SU-DHL-6 (cell line): Measurements from ENCODE around the gene LOX.

Experiments
- H2AFZ ChIP-seq: fragments of 200-600 bp; sonication (generic); 2 replicates; pipeline ENCODE4 v1.6.1; 2014; ENCODE audit warnings: low read depth, mild to moderate bottlenecking, moderate library complexity, mixed read lengths, antibody characterized with exemption, low read length; ENCODE audit not compliant: severe bottlenecking
- H3F3A ChIP-seq: fragments of 200-600 bp; shearing (Covaris generic); 2 replicates; pipeline ENCODE4 v1.6.0; 2016; ENCODE audit warnings: antibody characterized with exemption, mild to moderate bottlenecking; ENCODE audit not compliant: insufficient read depth
- H3K27ac ChIP-seq: fragments of 200-600 bp; sonication (generic); 2 replicates; pipeline ENCODE4 v1.5.1; 2016; ENCODE audit warnings: low read depth, mild to moderate bottlenecking, low read length, moderate library complexity, mixed read lengths
- H3K27me3 ChIP-seq: fragments of 200-600 bp; sonication (generic), shearing (Covaris generic); 2 replicates; pipeline ENCODE4 v1.6.0; 2014; ENCODE audit warnings: mild to moderate bottlenecking, low read length
- H3K36me3 ChIP-seq: fragments of 200-600 bp; sonication (generic); 2 replicates; pipeline ENCODE4 v1.6.1; 2014; ENCODE audit warnings: mild to moderate bottlenecking, low read length, mixed read lengths
- H3K4me2 ChIP-seq: fragments of 300-600, 200-600 bp; shearing (Covaris generic), sonication (generic); 2 replicates; pipeline ENCODE4 v1.6.0; 2014; ENCODE audit warnings: low read length, low read depth, mild to moderate bottlenecking; ENCODE audit not compliant: poor library complexity, severe bottlenecking
- H3K4me3 ChIP-seq: fragments of 200-600 bp; sonication (generic); 2 replicates; pipeline ENCODE4 v1.5.1; 2014; ENCODE audit warnings: antibody characterized with exemption, low read length, mild to moderate bottlenecking, mixed read lengths; ENCODE audit not compliant: insufficient read depth, poor library complexity, severe bottlenecking
- H3K79me2 ChIP-seq: fragments of 200-600 bp; sonication (generic); 2 replicates; pipeline ENCODE4 v1.6.1; 2014; ENCODE audit warnings: mild to moderate bottlenecking, low read length, moderate library complexity; ENCODE audit not compliant: insufficient read depth
- H3K9ac ChIP-seq: fragments of 200-600 bp; sonication (generic); 2 replicates; pipeline ENCODE4 v1.7.0; 2014; ENCODE audit warnings: mild to moderate bottlenecking, low read length
- H3K9me2 ChIP-seq: fragments of 200-600 bp; sonication (generic); replicated peaks from 2 replicates; pipeline ENCODE4 v1.6.1; 2014; ENCODE audit warnings: low read length; ENCODE audit not compliant: insufficient read depth
- H3K9me3 ChIP-seq: fragments of 200-600 bp; sonication (generic); 2 replicates; pipeline ENCODE4 v1.6.1; 2014; ENCODE audit warnings: low read length, mixed read lengths; ENCODE audit not compliant: insufficient read depth
- H4K20me1 ChIP-seq: fragments of 200-600 bp; sonication (generic); 2 replicates; pipeline ENCODE4 v1.6.1; 2014; ENCODE audit warnings: low read depth, mild to moderate bottlenecking, antibody characterized with exemption, low read length, moderate library complexity, mixed read lengths
- EZH2phosphoT487 ChIP-seq: fragments of 200-600 bp; sonication (generic), shearing (Covaris generic); conservative IDR thresholded peaks from 2 replicates; pipeline ENCODE4 v1.6.1; 2018; ENCODE audit warnings: mild to moderate bottlenecking, antibody characterized with exemption, low read length, moderate library complexity, mixed read lengths
- TF ChIP-seq, protein P1 (sequence below): fragments of 200-600 bp; sonication (generic); IDR thresholded peaks from one replicate; pipeline ENCODE4 v1.5.1; 2017; ENCODE audit warnings: antibody characterized with exemption, mild to moderate bottlenecking, low read length, moderate library complexity; ENCODE audit not compliant: insufficient read depth, poor library complexity, severe bottlenecking

LOX gene

DNA sequence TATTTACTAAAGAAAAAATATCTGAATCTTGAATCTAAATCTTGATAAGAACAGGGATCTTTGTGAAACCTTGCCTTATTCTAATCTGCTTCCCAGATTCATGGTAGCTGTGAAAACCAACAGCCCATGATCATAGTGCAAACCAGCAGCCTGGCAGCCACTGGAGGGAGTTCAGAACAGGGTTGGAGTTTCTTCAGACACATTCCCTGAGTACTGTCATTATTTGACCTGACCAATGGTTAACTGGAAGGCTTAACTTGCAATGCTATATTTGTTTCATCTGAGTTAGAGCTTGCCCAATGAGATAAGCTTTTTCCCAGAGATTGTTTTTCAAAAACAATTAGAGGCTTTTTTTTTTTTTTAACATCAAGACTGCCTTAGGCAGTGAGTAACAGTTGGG is 47.8 kb downstream of the LOX start:
- Histone ChIP-seq H3K36me3 (peaks cover 7% of the 10 kb centered on the region; the same call in 1 of the 2 replicates), H3K9me3 (no peaks in the 10 kb centered on the region), H2AFZ (no peak overlapping the region), H3K4me3 (no peak overlapping the region), H3F3A (no peaks in the 10 kb centered on the region), H3K4me2 (no peak overlapping the region), H3K9ac (no peak overlapping the region), H3K79me2 (no peaks in the 10 kb centered on the region), H3K27ac (no peak overlapping the region), H4K20me1 (0 out of 2 replicates have a peak, but pooled peaks cover 3% of the 10 kb centered on the region), H3K9me2 (no peaks in the 10 kb centered on the region), H3K27me3 (no peaks in the 10 kb centered on the region)
- TF ChIP-seq EZH2phosphoT487, result no peak
- TF ChIP-seq, protein P1, sequence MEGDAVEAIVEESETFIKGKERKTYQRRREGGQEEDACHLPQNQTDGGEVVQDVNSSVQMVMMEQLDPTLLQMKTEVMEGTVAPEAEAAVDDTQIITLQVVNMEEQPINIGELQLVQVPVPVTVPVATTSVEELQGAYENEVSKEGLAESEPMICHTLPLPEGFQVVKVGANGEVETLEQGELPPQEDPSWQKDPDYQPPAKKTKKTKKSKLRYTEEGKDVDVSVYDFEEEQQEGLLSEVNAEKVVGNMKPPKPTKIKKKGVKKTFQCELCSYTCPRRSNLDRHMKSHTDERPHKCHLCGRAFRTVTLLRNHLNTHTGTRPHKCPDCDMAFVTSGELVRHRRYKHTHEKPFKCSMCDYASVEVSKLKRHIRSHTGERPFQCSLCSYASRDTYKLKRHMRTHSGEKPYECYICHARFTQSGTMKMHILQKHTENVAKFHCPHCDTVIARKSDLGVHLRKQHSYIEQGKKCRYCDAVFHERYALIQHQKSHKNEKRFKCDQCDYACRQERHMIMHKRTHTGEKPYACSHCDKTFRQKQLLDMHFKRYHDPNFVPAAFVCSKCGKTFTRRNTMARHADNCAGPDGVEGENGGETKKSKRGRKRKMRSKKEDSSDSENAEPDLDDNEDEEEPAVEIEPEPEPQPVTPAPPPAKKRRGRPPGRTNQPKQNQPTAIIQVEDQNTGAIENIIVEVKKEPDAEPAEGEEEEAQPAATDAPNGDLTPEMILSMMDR, result no peak

DNA sequence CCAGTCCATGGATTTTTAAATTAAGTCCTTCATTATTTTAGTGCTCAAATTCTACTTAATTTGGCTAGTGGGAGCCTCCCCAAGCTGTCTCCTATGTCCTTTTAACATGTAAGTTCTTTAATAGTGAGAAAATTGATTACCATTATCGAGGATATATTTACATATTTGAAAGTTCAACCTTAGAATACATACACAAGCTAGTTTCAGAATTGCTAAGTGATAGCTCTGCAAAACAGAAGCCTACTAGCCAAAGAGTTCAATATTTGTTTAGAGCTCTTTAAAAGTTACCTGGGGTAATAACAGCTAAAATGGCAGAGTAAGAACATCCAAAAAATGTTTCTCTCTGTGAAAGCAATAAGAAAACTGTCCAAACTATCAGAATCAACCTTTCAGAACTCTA is 48.2 kb downstream of the LOX start:
- H3K4me3 ChIP-seq, result no peak overlapping the region
- no peaks in the 10 kb centered on the region for H3K9me2 ChIP-seq
- no peaks in the 10 kb centered on the region for H3K9me3 ChIP-seq
- peaks cover 7% of the 10 kb centered on the region; the same call in 1 of the 2 replicates for H3K36me3 ChIP-seq
- H3F3A ChIP-seq, result no peaks in the 10 kb centered on the region
- no peaks in the 10 kb centered on the region for H3K79me2 ChIP-seq
- H3K27me3 ChIP-seq, result no peaks in the 10 kb centered on the region
- TF ChIP-seq, protein P1, result no peak
- no peak for TF ChIP-seq EZH2phosphoT487
- no peak overlapping the region for H3K9ac ChIP-seq
- no peak overlapping the region for H2AFZ ChIP-seq
- no peak overlapping the region for H3K4me2 ChIP-seq
- H4K20me1 ChIP-seq, result 0 out of 2 replicates have a peak, but pooled peaks cover 3% of the 10 kb centered on the region
- no peak overlapping the region for H3K27ac ChIP-seq

DNA sequence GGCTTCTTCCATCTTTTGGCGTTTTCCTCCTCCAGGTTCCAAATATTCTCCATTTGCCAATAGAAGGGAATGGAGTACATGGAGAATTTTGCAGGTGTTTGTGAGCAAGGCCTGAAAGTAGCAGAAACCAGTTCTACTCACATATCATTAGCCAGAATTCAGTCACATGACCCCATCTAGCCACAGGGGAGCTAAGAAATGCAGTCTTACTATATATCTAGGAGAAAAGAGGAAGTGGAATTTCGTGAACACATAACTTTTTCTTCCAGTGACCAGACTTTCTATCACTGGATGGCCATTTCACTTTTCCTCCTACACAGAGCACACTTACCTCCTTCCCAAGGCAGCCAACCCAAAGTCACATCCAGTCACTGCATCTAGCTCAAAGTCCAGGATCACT is 55.1 kb downstream of the LOX start:
- no peak overlapping the region for H3K4me2 ChIP-seq
- no peaks in the 10 kb centered on the region for H3K27me3 ChIP-seq
- H2AFZ ChIP-seq, result no peak overlapping the region
- H3K4me3 ChIP-seq, result no peak overlapping the region
- TF ChIP-seq, protein P1, result no peak
- no peak for TF ChIP-seq EZH2phosphoT487
- H3K9ac ChIP-seq, result no peak overlapping the region
- no peaks in the 10 kb centered on the region for H3F3A ChIP-seq
- no peak overlapping the region for H3K27ac ChIP-seq
- 0 out of 2 replicates have a peak, but pooled peaks cover 13% of the 10 kb centered on the region for H3K79me2 ChIP-seq
- H3K9me2 ChIP-seq, result no peaks in the 10 kb centered on the region
- H3K36me3 ChIP-seq, result peaks cover 31% of the 10 kb centered on the region
- H4K20me1 ChIP-seq, result 0 out of 2 replicates have a peak, but pooled peaks cover 3% of the 10 kb centered on the region
- H3K9me3 ChIP-seq, result no peaks in the 10 kb centered on the region
